Bronchial epithelial cell (primary cell): ENCODE measurements around the gene TMSB10. TPM values are rescaled to one million over a fixed set of nuclear protein-coding genes. Genes with fewer than 3 reads are reported as not detected.

Source experiments
- DNase-seq: peaks from one replicate; pipeline ENCODE4 v3.0.0-alpha.2; 2010; ENCODE audit warnings: low read depth
- FAIRE-seq: peaks from 2 replicates; lab custom pipeline; 2011; peaks lifted over from hg19 to GRCh38; lab: Jason Lieb, UNC
- H3K27me3 ChIP-seq: 2 replicates; pipeline ENCODE4 v1.5.1; 2011; ENCODE audit warnings: low read length; ENCODE audit not compliant: control insufficient read depth, insufficient read depth
- H3K36me3 ChIP-seq: 2 replicates; pipeline ENCODE4 v1.5.1; 2011; ENCODE audit warnings: low read length; ENCODE audit not compliant: control insufficient read depth, insufficient read depth
- H3K4me3 ChIP-seq: 2 replicates; pipeline ENCODE4 v1.5.1; 2011; ENCODE audit warnings: mild to moderate bottlenecking, low read depth, low read length, control low read depth
- total RNA-seq: library from RNA; depleted of rRNA; stranded (reverse); fragments of >200 nt; gene quantifications from 2 replicates; pipeline ENCODE4 v1.2.1, GENCODE V29; 2014
- TF ChIP-seq, protein P1 (sequence below): IDR thresholded peaks from 2 replicates; pipeline ENCODE4 v1.5.1; 2011; ENCODE audit warnings: mild to moderate bottlenecking, moderate library complexity, low read length, control low read depth, inconsistent platforms; ENCODE audit not compliant: insufficient read depth, severe bottlenecking

The TMSB10 gene
- total RNA-seq, 1 donor from 2014 or later = 8,033 TPM

DNA sequence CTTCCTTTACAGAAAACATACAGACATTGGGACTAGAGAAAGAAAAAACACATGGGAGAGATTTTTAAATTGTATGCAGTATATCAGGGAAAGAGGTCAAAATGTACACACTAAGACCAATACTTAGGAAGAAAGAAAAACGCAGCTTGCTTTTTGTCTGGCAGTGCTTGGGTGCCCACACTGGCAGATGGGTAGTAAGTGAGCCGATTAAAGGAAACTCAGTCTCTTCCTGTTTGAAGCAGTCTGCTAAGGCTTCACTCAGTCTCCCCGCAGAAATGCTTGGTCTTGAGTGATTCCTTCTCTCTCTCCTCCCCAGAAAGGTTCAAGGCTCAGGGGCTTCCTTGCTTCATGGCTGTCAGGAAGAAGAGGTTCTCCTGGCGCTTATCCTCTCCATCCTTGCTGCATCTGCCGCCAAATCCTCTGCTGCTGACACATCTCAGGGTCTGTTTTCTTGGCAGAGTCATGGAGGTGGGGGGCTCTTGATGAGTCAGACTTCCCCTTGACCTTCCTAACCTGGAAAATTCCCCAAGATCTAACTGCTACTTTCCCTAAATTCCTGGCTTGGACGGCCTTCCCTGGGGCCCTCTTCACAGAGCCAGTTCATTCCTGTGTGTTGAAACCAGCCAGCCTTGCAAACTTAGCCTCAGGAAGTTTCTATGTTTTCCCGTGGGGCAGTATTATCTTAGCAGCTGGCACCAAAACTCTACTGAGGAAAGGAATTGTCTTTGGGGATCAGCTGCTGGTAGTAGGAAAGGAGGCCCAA lies 10.5 kb upstream of the TMSB10 start:
- FAIRE-seq = no peak
- Histone ChIP-seq H3K27me3 (no peaks in the 10 kb centered on the region), H3K4me3 (no peak overlapping the region), H3K36me3 (no peaks in the 10 kb centered on the region)
- TF ChIP-seq, protein P1, sequence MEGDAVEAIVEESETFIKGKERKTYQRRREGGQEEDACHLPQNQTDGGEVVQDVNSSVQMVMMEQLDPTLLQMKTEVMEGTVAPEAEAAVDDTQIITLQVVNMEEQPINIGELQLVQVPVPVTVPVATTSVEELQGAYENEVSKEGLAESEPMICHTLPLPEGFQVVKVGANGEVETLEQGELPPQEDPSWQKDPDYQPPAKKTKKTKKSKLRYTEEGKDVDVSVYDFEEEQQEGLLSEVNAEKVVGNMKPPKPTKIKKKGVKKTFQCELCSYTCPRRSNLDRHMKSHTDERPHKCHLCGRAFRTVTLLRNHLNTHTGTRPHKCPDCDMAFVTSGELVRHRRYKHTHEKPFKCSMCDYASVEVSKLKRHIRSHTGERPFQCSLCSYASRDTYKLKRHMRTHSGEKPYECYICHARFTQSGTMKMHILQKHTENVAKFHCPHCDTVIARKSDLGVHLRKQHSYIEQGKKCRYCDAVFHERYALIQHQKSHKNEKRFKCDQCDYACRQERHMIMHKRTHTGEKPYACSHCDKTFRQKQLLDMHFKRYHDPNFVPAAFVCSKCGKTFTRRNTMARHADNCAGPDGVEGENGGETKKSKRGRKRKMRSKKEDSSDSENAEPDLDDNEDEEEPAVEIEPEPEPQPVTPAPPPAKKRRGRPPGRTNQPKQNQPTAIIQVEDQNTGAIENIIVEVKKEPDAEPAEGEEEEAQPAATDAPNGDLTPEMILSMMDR = no peak
- no peak for DNase-seq

DNA sequence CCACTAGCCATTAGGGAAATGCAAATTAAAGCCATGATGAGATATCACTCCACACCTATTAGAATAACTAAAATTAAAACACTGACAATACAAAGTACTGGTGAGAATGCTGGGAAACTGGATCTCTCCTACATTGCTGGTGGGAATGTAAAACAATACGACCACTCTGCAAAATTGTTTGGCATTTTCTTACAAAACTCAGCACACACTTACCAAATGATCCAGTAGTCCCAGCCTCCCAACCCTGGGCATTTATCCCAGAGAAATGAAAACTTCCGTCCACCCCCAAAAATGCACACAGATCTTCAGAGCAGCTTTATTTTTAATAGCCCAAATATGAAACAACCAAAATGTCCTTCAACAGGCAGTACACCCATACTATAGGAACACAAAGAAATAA lies 8.9 kb upstream of the TMSB10 start:
- H3K36me3 ChIP-seq = no peaks in the 10 kb centered on the region
- FAIRE-seq (no peak), DNase-seq (no peak)
- no peaks in the 10 kb centered on the region for H3K27me3 ChIP-seq
- TF ChIP-seq, protein P1 = no peak
- H3K4me3 ChIP-seq = no peak overlapping the region

DNA sequence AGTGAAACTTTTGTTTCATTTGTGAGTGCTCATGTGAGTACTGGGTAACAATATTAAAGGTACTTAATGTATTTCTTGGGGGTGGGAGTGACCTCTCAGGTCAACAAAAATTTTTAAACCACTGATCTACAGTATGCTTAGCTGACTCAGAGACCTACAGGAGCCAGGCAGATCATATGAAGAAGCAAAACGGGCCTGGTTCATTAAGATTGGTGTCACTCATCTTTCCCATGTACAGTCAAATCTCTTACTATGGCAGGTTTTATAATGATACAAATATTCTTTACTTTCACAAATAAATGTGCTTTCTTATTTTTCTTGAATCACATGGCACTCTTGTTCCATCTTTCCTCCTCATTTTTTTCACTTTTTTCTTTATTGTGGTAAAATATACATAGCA lies 7.7 kb upstream of the TMSB10 start:
- Histone ChIP-seq H3K27me3 (no peaks in the 10 kb centered on the region), H3K4me3 (no peak overlapping the region), H3K36me3 (no peaks in the 10 kb centered on the region)
- no peak for FAIRE-seq
- TF ChIP-seq, protein P1 = no peak
- DNase-seq = peak; percentile 43

DNA sequence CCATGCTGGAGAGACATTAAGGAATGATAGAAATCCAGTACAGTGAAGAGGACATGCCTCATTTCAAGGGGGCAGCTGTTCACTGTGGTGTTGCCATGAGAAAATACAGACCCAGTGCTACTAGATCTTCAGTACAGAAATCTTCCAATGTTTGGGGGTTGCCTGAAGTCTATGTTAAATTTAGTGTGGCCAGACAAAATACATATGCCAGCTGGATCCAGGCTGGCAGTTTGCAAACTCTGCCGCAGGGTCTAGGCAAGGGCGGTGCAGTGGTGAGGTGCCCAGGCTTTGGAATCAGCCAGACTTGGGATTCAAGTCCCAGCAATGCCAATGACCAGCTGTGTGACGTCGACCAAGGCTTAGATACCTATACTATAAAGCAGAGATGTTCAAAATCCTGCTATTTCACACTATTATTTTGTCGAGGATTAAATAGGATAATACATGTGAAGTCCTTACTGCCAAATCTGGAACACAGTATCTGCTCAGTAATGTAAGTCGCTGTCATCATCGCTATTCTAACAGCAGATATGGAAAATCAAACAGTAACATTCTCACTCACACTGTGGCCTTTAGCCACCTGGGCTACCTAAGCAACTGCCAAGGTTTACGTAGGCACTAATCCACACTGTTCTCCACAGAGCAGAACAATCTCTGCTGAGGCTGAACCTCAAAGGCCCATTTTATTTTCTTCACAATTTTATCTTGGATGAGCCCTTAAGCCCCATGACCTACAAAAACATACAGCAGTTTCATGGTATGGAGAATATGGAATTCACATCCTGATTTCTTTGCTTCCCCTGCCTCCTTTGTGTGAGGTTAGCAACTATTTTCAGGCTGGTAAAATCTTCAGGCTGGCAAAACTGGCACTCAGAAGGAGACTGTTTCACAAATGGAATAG lies 5.9 kb upstream of the TMSB10 start:
- no peak overlapping the region for H3K4me3 ChIP-seq
- TF ChIP-seq, protein P1 = no peak
- FAIRE-seq (no peak), DNase-seq (no peak)
- no peaks in the 10 kb centered on the region for H3K27me3 ChIP-seq
- H3K36me3 ChIP-seq = no peaks in the 10 kb centered on the region

DNA sequence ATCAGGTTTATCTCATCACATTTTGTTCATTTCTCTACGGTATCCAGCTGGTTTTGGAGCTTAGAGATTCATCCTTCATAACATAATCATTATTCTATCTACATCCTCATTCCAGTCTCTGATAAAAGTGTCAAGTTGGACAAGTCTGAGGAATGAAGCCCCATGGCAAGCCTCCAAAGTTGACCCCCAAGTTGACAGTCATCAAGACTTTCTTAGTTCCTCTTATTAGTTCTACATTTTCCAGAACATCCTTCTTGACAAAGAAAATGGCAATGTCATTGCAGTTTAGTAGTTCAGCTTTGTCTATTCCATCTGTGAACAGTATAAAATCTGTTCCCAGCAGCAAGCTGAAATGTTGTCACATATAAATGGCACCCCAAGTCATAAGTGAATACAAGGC lies 4.5 kb upstream of the TMSB10 start:
- FAIRE-seq = no peak
- no peaks in the 10 kb centered on the region for H3K36me3 ChIP-seq
- TF ChIP-seq, protein P1 = no peak

More for the DNA sequence above, 4.5 kb upstream of the TMSB10 start:
- Histone ChIP-seq H3K4me3 (no peak overlapping the region), H3K27me3 (no peaks in the 10 kb centered on the region)
- DNase-seq = no peak
